H9 (cell line): Measurements from ENCODE around the gene CFP. TPM values are rescaled to one million over a fixed set of nuclear protein-coding genes. Genes with fewer than 3 reads are reported as not detected.

ENCODE experiments used
- DNase-seq: peaks from one replicate; pipeline ENCODE4 v3.0.0-alpha.2; 2017
- H2AFZ ChIP-seq: one replicate; pipeline ENCODE4 v1.6.1; 2013; ENCODE audit warnings: mild to moderate bottlenecking, low read length, control low read depth, moderate library complexity
- H2AK5ac ChIP-seq: 2 replicates; pipeline ENCODE4 v1.6.1; 2013; ENCODE audit warnings: low read length, control low read depth, mixed read lengths; ENCODE audit not compliant: insufficient read length
- H2BK120ac ChIP-seq: one replicate; pipeline ENCODE4 v1.6.1; 2013; ENCODE audit warnings: low read depth, mild to moderate bottlenecking, low read length, control low read depth, inconsistent platforms; ENCODE audit not compliant: poor library complexity, severe bottlenecking
- H2BK12ac ChIP-seq: 2 replicates; pipeline ENCODE4 v1.6.1; 2013; ENCODE audit warnings: low read length, control low read depth, mixed read lengths, low read depth; ENCODE audit not compliant: insufficient read length
- H2BK15ac ChIP-seq: 2 replicates; pipeline ENCODE4 v1.6.1; 2013; ENCODE audit warnings: low read depth, low read length, control low read depth
- H2BK20ac ChIP-seq: one replicate; pipeline ENCODE4 v1.6.1; 2013; ENCODE audit warnings: low read depth, mild to moderate bottlenecking, low read length, control low read depth, inconsistent platforms; ENCODE audit not compliant: poor library complexity, severe bottlenecking
- H2BK5ac ChIP-seq: 2 replicates; pipeline ENCODE4 v1.6.1; 2013; ENCODE audit warnings: low read length, control low read depth, mixed read lengths; ENCODE audit not compliant: insufficient read length
- H3K14ac ChIP-seq: 2 replicates; pipeline ENCODE4 v1.6.1; 2013; ENCODE audit warnings: low read length, control low read depth; ENCODE audit not compliant: insufficient read depth
- H3K18ac ChIP-seq: 2 replicates; pipeline ENCODE4 v1.6.1; 2013; ENCODE audit warnings: low read depth, mild to moderate bottlenecking, mixed read lengths, low read length, control low read depth; ENCODE audit not compliant: insufficient read length
- H3K23ac ChIP-seq: 2 replicates; pipeline ENCODE4 v1.6.1; 2013; ENCODE audit warnings: low read length, control low read depth, mixed read lengths, low read depth; ENCODE audit not compliant: insufficient read length
- H3K23me2 ChIP-seq: 2 replicates; pipeline ENCODE4 v1.6.1; 2013; ENCODE audit warnings: low read depth, mild to moderate bottlenecking, mixed read lengths, low read length, control low read depth; ENCODE audit not compliant: insufficient read length, poor library complexity, severe bottlenecking
- H3K27ac ChIP-seq: 2 replicates; pipeline ENCODE4 v1.5.1; 2013; ENCODE audit warnings: low read length, control low read depth, mixed read lengths, low read depth; ENCODE audit not compliant: insufficient read length
- H3K27me3 ChIP-seq: 2 replicates; pipeline ENCODE4 v1.6.1; 2013; ENCODE audit warnings: low read length, control low read depth, inconsistent platforms; ENCODE audit not compliant: insufficient read depth
- H3K4ac ChIP-seq: 2 replicates; pipeline ENCODE4 v1.6.1; 2013; ENCODE audit warnings: low read depth, mild to moderate bottlenecking, control low read depth, inconsistent platforms, low read length, moderate library complexity
- H3K4me1 ChIP-seq: 2 replicates; pipeline ENCODE4 v1.6.1; 2013; ENCODE audit warnings: low read length, control low read depth, inconsistent platforms; ENCODE audit not compliant: insufficient read depth
- H3K4me2 ChIP-seq: 2 replicates; pipeline ENCODE4 v1.6.1; 2013; ENCODE audit warnings: low read length, control low read depth, mixed read lengths; ENCODE audit not compliant: insufficient read length, insufficient read depth
- H3K56ac ChIP-seq: 2 replicates; pipeline ENCODE4 v1.6.1; 2013; ENCODE audit warnings: low read depth, mild to moderate bottlenecking, mixed read lengths, low read length, control low read depth; ENCODE audit not compliant: insufficient read length
- H3K79me1 ChIP-seq: 2 replicates; pipeline ENCODE4 v1.6.1; 2013; ENCODE audit warnings: low read depth, mild to moderate bottlenecking, moderate library complexity, low read length, control low read depth, inconsistent platforms; ENCODE audit not compliant: insufficient read depth, poor library complexity, severe bottlenecking
- H3K79me2 ChIP-seq: 2 replicates; pipeline ENCODE4 v1.6.1; 2013; ENCODE audit warnings: low read length, control low read depth, inconsistent platforms; ENCODE audit not compliant: insufficient read depth
- H3K9ac ChIP-seq: 2 replicates; pipeline ENCODE4 v1.6.1; 2013; ENCODE audit warnings: low read length, control low read depth, mixed read lengths; ENCODE audit not compliant: insufficient read length; ENCODE audit errors: extremely low read depth
- H3K9me3 ChIP-seq: one replicate; pipeline ENCODE4 v1.6.1; 2013; ENCODE audit warnings: low read depth, low read length, inconsistent platforms; ENCODE audit not compliant: control insufficient read depth
- H3T11ph ChIP-seq: one replicate; pipeline ENCODE4 v1.6.1; 2013; ENCODE audit warnings: mild to moderate bottlenecking, low read length, control low read depth, inconsistent platforms
- H4K20me1 ChIP-seq: one replicate; pipeline ENCODE4 v1.6.1; 2013; ENCODE audit not compliant: control insufficient read depth, insufficient read length, insufficient read depth
- H4K5ac ChIP-seq: 2 replicates; pipeline ENCODE4 v1.6.1; 2013; ENCODE audit warnings: low read depth, mild to moderate bottlenecking, mixed read lengths, low read length, control low read depth; ENCODE audit not compliant: insufficient read length
- H4K8ac ChIP-seq: replicated peaks from 2 replicates; pipeline ENCODE4 v1.6.1; 2013; ENCODE audit warnings: low read length, control low read depth, mixed read lengths, low read depth; ENCODE audit not compliant: insufficient read length
- H4K91ac ChIP-seq: 2 replicates; pipeline ENCODE4 v1.6.1; 2013; ENCODE audit warnings: low read depth, mild to moderate bottlenecking, moderate library complexity, mixed read lengths, low read length, control low read depth; ENCODE audit not compliant: insufficient read length
- H3K27ac Mint-ChIP-seq, 3 experiments: 2 replicates in 2 of 3; 3 replicates in 1 of 3; pipeline ENCODE4 v1.8.0; 2020 to 2021; ENCODE audit warnings: mixed read lengths in 3 of 3, mild to moderate bottlenecking in 1 of 3, moderate library complexity in 1 of 3
- H3K27me3 Mint-ChIP-seq: 2 replicates; pipeline ENCODE4 v1.8.0; 2021; ENCODE audit warnings: low read depth, mild to moderate bottlenecking, moderate library complexity, mixed read lengths
- H3K36me3 Mint-ChIP-seq, 3 experiments: 2 replicates in 2 of 3; 3 replicates in 1 of 3; pipeline ENCODE4 v1.8.0; 2020 to 2021; ENCODE audit warnings: low read depth in 3 of 3, mixed read lengths in 3 of 3; ENCODE audit not compliant: insufficient read depth in 1 of 3
- H3K4me1 Mint-ChIP-seq, 2 experiments: 2 replicates each; pipeline ENCODE4 v1.8.0; 2020; ENCODE audit warnings: mixed read lengths in 2 of 2
- H3K4me3 Mint-ChIP-seq, 2 experiments: 2 replicates in 1 of 2; 3 replicates in 1 of 2; pipeline ENCODE4 v1.8.0; 2020 to 2021; ENCODE audit warnings: mild to moderate bottlenecking in 2 of 2, mixed read lengths in 2 of 2, moderate library complexity in 1 of 2
- H3K9me3 Mint-ChIP-seq, 2 experiments: 2 replicates in 1 of 2; 3 replicates in 1 of 2; pipeline ENCODE4 v1.8.0; 2020; ENCODE audit warnings: mild to moderate bottlenecking in 2 of 2, mixed read lengths in 2 of 2, moderate library complexity in 1 of 2
- CTCF ChIP-seq: fragments of 200-600 bp; sonication (generic); conservative IDR thresholded peaks from 3 replicates; pipeline ENCODE4 v1.8.0; 2021; ENCODE audit warnings: antibody characterized with exemption, mild to moderate bottlenecking
- WGBS: extraction: QIAGEN DNeasy Blood & Tissue Kit; methylation state at CpG from one replicate; pipeline ENCODE4 v1.1.7; 2013; ENCODE audit warnings: missing lambda C conversion rate, low lambda C conversion rate, mixed read lengths; ENCODE audit not compliant: insufficient read length; ENCODE audit errors: extremely low coverage; 5-methylcytosine and 5-hydroxymethylcytosine counted together
- total RNA-seq: library from RNA; stranded (reverse); gene quantifications from 2 replicates; pipeline ENCODE4 v1.2.1, GENCODE V29; 2021

Gene CFP
- total RNA-seq, 1 experiment from 2014 or later: 2.3 TPM

GRCh38 chrX:47583240-47583861 is 46.4 kb downstream of the CFP start:
- peak overlapping the region in 1 of 2 experiments; percentile 14; a peak in 1 of 5 replicates for H3K4me3 Mint-ChIP-seq
- H3K4me1 ChIP-seq: no peaks in the 10 kb centered on the region
- no peak overlapping the region for H3K23ac ChIP-seq
- no peak overlapping the region for H2BK5ac ChIP-seq
- no peak overlapping the region for H2AK5ac ChIP-seq
- H4K5ac ChIP-seq: no peak overlapping the region
- no peaks in the 10 kb centered on the region; the same call in 1 of the 2 replicates for H3K27me3 Mint-ChIP-seq
- no peaks in the 10 kb centered on the region for H4K20me1 ChIP-seq
- no peak overlapping the region for H3K9ac ChIP-seq
- no peak overlapping the region for H2BK12ac ChIP-seq
- WGBS: 100% methylated on average over 1 of the region's 8 CpGs
- no peak overlapping the region for H3K56ac ChIP-seq
- no peaks in the 10 kb centered on the region for H3K79me1 ChIP-seq
- no peak overlapping the region for H3K18ac ChIP-seq
- no peak overlapping the region for H3K4ac ChIP-seq
- no peak overlapping the region for H2BK20ac ChIP-seq
- H3K36me3 Mint-ChIP-seq: peaks cover 19 to 26% (median 20%) of the 10 kb centered on the region in 3 experiments; a peak in 6 of 7 replicates
- no peak overlapping the region for H4K8ac ChIP-seq
- no peak overlapping the region for H2BK15ac ChIP-seq
- TF ChIP-seq CTCF: no peak
- peaks cover 4% of the 10 kb centered on the region for H3K23me2 ChIP-seq
- H3K27ac Mint-ChIP-seq: no peak overlapping the region; a peak in 1 of 7 replicates
- H4K91ac ChIP-seq: no peak overlapping the region
- H2BK120ac ChIP-seq: no peak overlapping the region
- no peak overlapping the region for H3K4me2 ChIP-seq
- H3K9me3 ChIP-seq: peaks cover 22% of the 10 kb centered on the region
- H3K79me2 ChIP-seq: no peaks in the 10 kb centered on the region
- H3K4me1 Mint-ChIP-seq: peaks cover 11 to 26% of the 10 kb centered on the region in 2 experiments
- H3K9me3 Mint-ChIP-seq: peaks cover 67 to 79% of the 10 kb centered on the region in 2 experiments
- no peak overlapping the region for H2AFZ ChIP-seq
- no peak overlapping the region for H3T11ph ChIP-seq
- H3K14ac ChIP-seq: no peak overlapping the region
- H3K27me3 ChIP-seq: no peaks in the 10 kb centered on the region
- H3K27ac ChIP-seq: no peak overlapping the region
- no peak for DNase-seq
